SK-N-MC (cell line): ENCODE results near the gene ARHGAP23.

Experiments
- EZH2 ChIP-seq: fragments of 200-600 bp; sonication (generic); IDR thresholded peaks from one replicate; pipeline ENCODE4 v1.6.1; 2017; ENCODE audit warnings: antibody characterized with exemption
- POLR2AphosphoS5 ChIP-seq: IDR thresholded peaks from 2 replicates; pipeline ENCODE4 v1.6.1; 2012; ENCODE audit warnings: mild to moderate bottlenecking, low read depth, low read length, borderline replicate concordance

- no peak for TF ChIP-seq EZH2
- TF ChIP-seq POLR2AphosphoS5: no peak
Observed at GRCh38 chr17:38404174-38404943, 23.9 kb upstream of the ARHGAP23 start.
